ENCODE results near the gene ELANE. TPM values are rescaled to one million over a fixed set of nuclear protein-coding genes. Genes with fewer than 3 reads are reported as not detected.
"Not testable (repeated sequence)": the region's sequence is repeated elsewhere in the genome, so short reads cannot be mapped to it uniquely, and the experiment has no call there.

Gene ELANE
- total RNA-seq, 1 donor from 2014 or later, result not detected

DNA sequence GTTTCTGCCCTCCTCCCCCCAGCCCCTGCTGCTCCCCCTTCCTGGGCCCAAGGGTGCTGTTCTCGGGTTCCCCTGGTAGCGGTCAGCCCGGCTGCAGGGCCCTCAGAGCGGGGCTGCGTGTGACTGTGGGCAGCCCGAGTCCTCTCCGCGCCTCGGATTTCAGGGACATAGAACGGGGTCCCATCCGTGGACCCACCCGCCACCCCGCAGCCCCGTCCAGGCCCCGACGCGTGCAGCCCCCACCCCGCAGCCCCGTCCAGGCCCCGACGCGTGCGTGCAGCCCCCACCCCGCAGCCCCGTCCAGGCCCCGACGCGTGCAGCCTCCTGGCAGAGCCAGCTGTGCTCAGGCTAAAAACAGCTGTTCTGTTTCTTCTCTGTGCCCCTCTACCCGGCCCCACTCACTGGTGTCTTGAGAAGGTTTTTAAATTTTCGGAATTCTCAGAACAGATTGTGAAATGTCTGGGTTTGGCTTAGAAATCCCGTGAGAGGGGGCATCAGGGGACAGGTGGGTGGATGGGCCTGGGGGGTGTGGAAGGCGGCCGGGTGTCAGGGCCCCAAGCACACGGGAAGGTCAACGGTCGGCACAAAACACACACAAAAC lies 16.8 kb upstream of the ELANE start:
- H3K36me3 Mint-ChIP-seq, result no peaks in the 10 kb centered on the region
- no peak overlapping the region for H3K4me3 Mint-ChIP-seq
- TF ChIP-seq, protein P1, sequence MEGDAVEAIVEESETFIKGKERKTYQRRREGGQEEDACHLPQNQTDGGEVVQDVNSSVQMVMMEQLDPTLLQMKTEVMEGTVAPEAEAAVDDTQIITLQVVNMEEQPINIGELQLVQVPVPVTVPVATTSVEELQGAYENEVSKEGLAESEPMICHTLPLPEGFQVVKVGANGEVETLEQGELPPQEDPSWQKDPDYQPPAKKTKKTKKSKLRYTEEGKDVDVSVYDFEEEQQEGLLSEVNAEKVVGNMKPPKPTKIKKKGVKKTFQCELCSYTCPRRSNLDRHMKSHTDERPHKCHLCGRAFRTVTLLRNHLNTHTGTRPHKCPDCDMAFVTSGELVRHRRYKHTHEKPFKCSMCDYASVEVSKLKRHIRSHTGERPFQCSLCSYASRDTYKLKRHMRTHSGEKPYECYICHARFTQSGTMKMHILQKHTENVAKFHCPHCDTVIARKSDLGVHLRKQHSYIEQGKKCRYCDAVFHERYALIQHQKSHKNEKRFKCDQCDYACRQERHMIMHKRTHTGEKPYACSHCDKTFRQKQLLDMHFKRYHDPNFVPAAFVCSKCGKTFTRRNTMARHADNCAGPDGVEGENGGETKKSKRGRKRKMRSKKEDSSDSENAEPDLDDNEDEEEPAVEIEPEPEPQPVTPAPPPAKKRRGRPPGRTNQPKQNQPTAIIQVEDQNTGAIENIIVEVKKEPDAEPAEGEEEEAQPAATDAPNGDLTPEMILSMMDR (IDR thresholded peaks at IDR 0.05; ENCODE audit: unreplicated experiment), result no peak
- H3K27ac Mint-ChIP-seq, result no peak overlapping the region
- DNase-seq (ENCODE audit: low spot score in 2 of 2, unreplicated experiment in 2 of 2), result no peak
- H3K4me1 Mint-ChIP-seq, result no peaks in the 10 kb centered on the region
- H3K27me3 Mint-ChIP-seq (ENCODE audit: low read depth), result no peaks in the 10 kb centered on the region
- H3K9me3 Mint-ChIP-seq, result no peaks in the 10 kb centered on the region

DNA sequence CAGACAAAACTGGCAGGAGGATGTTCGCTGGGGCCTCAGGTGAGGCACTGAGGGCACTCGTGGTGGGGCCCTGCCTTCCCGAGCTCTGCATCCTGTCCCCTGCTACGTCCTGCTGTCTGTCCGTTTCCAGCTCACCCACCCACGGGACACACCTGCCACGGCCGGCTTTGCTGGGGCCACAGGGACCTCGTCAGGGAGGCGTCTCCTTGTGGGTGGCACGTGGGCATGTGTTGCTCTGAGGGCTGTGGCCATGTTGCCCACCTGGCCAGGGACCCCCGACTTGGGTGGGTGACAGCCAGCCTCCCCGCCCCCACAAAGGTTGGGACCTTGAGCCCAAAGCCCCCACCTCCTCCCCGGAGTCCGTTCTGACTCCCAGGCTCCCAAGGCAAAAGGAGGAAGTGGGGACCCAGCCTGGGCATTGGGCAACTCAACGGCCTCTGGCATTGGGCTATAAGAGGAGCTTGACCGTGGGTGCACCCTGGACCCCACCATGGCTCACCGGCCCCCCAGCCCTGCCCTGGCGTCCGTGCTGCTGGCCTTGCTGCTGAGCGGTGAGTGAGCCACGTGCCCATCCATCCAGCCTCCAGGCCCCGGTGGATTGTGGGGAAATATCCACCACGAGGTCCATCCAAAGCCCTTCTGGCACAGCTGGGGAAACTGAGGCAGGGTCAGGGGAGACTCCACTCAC lies 11.4 kb upstream of the ELANE start, which contains the start of gene PRTN3:
TSS of gene PRTN3 (plus strand) at position 481 of the 688 bp plus-strand sequence. CDS start at position 491, 10 bp downstream.
- Mint-ChIP-seq H3K36me3 (no peaks in the 10 kb centered on the region), H3K4me1 (peaks cover 4% of the 10 kb centered on the region), H3K9me3 (no peaks in the 10 kb centered on the region), H3K27me3 (ENCODE audit: low read depth) (peaks cover 29% of the 10 kb centered on the region), H3K4me3 (no peak within 1 kb of the TSS), H3K27ac (no peak within 1 kb of the TSS)
- no peak for DNase-seq (ENCODE audit: low spot score in 2 of 2, unreplicated experiment in 2 of 2)
- TF ChIP-seq, protein P1 (IDR thresholded peaks at IDR 0.05; ENCODE audit: unreplicated experiment), result no peak

DNA sequence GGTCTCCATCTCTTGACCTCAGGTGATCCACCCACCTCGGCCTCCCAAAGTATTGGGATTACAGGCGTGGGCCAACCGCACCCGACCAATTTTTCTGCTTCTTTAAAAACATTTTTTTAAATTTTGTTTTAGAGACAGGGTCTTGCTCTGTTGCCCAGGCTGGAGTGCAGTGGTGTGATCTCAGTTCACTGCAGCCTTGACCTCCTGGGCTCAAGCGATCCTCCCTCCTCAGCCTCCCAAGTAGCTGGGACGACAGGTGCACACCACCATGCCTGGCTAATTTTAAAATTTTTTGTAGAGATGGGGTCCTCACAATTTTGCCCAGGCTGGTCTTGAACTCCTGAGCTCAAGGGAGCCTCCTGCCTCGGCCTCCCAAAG lies 9.3 kb upstream of the ELANE start:
- H3K4me3 Mint-ChIP-seq; H3K36me3 Mint-ChIP-seq; H3K27ac Mint-ChIP-seq; DNase-seq (ENCODE audit: low spot score in 2 of 2, unreplicated experiment in 2 of 2); H3K9me3 Mint-ChIP-seq: not testable (repeated sequence)
- peaks cover 32% of the 10 kb centered on the region for H3K27me3 Mint-ChIP-seq (ENCODE audit: low read depth)
- peaks cover 10% of the 10 kb centered on the region for H3K4me1 Mint-ChIP-seq

DNA sequence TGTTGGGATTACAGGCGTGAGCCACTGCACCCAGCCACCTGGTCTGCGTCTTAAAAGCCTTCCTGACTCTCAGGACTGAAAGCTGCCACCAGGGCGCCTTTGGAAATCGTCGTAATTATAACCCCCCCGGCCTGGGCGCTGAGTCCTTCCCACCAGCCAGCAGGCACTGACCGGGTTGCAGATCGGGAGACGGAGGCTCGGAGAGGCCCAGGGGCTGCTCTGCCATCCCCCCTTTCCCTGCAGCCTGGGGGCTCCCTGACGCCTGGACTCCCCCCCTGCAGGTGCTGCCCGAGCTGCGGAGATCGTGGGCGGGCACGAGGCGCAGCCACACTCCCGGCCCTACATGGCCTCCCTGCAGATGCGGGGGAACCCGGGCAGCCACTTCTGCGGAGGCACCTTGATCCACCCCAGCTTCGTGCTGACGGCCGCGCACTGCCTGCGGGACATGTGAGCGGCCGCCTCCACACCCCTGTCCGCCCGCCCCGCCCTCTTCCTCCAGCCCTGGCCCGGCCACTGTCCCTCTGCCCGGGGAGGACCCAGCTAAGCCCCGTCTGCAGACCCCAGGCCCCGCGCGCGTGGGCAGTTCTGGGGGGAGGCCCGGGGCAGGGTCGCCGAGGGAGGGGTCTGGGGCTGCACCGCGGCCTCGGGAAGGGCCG lies 8.8 kb upstream of the ELANE start:
- H3K36me3 Mint-ChIP-seq, result no peaks in the 10 kb centered on the region

DNA sequence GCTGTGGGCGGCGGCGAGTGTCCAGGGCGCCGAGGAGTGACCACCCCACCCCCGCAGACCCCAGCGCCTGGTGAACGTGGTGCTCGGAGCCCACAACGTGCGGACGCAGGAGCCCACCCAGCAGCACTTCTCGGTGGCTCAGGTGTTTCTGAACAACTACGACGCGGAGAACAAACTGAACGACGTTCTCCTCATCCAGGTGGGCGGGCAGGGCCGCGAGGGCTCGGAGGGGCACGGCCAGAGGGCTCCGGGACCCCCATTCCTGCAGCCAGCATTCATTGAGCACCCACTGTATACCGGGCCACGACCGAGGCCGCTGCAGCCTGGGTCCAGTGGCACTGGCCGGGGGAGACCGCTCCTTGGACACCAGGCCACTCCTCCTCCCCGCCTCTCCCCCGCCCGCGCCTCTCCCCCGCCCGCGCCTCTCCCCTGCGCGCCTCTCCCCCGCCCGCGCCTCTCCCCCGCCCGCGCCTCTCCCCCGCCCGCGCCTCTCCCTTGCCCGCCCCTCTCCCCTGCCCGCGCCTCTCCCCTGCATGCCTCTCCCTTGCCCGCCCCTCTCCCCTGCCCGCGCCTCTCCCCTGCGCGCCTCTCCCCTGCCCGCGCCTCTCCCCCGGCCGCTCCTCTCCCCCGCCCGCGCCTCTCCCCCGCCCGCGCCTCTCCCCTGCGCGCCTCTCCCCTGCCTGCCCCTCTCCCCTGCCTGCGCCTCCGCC lies 8.1 kb upstream of the ELANE start:
- no peak overlapping the region for H3K27ac Mint-ChIP-seq
- DNase-seq (ENCODE audit: low spot score in 2 of 2, unreplicated experiment in 2 of 2), result no peak
- H3K27me3 Mint-ChIP-seq (ENCODE audit: low read depth), result peaks cover 32% of the 10 kb centered on the region
- H3K36me3 Mint-ChIP-seq, result no peaks in the 10 kb centered on the region
- peak overlapping the region; percentile 15 for H3K4me3 Mint-ChIP-seq
- peaks cover 10% of the 10 kb centered on the region for H3K4me1 Mint-ChIP-seq
- no peaks in the 10 kb centered on the region for H3K9me3 Mint-ChIP-seq
- TF ChIP-seq, protein P1 (IDR thresholded peaks at IDR 0.05; ENCODE audit: unreplicated experiment), result no peak

More for the DNA sequence above, 8.8 kb upstream of the ELANE start:
- TF ChIP-seq, protein P1 (IDR thresholded peaks at IDR 0.05; ENCODE audit: unreplicated experiment), result no peak
- Mint-ChIP-seq H3K27ac (no peak overlapping the region), H3K27me3 (ENCODE audit: low read depth) (peaks cover 32% of the 10 kb centered on the region), H3K4me3 (no peak overlapping the region), H3K9me3 (no peaks in the 10 kb centered on the region), H3K4me1 (peaks cover 10% of the 10 kb centered on the region)
- no peak for DNase-seq (ENCODE audit: low spot score in 2 of 2, unreplicated experiment in 2 of 2)
